ENCODE data around the gene SPTLC2. TPM values are rescaled to one million over a fixed set of nuclear protein-coding genes. Genes with fewer than 3 reads are reported as not detected.

The SPTLC2 gene
- total RNA-seq, 2 donors from 2014 or later: 4.9 to 11.7 TPM

GRCh38 chr14:77603654-77604255 is 12.7 kb downstream of the SPTLC2 start:
- WGBS, 2 donors: 67 to 71% methylated on average over 8 of the region's 8 CpGs
- H3K4me1 ChIP-seq: peaks cover 23% of the 10 kb centered on the region
- no peak overlapping the region for H3K4me3 ChIP-seq
- TF ChIP-seq CTCF (IDR thresholded peaks at IDR 0.05): peak in 1 of 7 experiments; percentile 6
- no peak for TF ChIP-seq POLR2A (IDR thresholded peaks at IDR 0.05)
- no peak overlapping the region for H3K27ac ChIP-seq
- H3K9me3 ChIP-seq: no peaks in the 10 kb centered on the region
- DNase-seq (peak in 1 of 4 donors; percentile 28), ATAC-seq (no peak)
- intact Hi-C loops (cut with DNase I): no loop called here
- H3K27me3 ChIP-seq: no peaks in the 10 kb centered on the region
- no peaks in the 10 kb centered on the region for H3K36me3 ChIP-seq (replicated peaks in 1 of 2; ENCODE audit: insufficient read depth in 1 of 2, low read depth in 2 of 2)

GRCh38 chr14:77603031-77603430 is 13.4 kb downstream of the SPTLC2 start:
- Histone ChIP-seq H3K4me3 (no peak overlapping the region), H3K27me3 (no peaks in the 10 kb centered on the region), H3K9me3 (no peaks in the 10 kb centered on the region), H3K4me1 (peaks cover 28% of the 10 kb centered on the region), H3K27ac (no peak overlapping the region), H3K36me3 (replicated peaks in 1 of 2; ENCODE audit: insufficient read depth in 1 of 2, low read depth in 2 of 2) (no peaks in the 10 kb centered on the region)
- DNase-seq (no peak), ATAC-seq (no peak)
- intact Hi-C loops (cut with DNase I): no loop called here
- 30 to 38% methylated on average over 1 of the region's 1 CpG for WGBS, 2 donors
- TF ChIP-seq POLR2A (IDR thresholded peaks at IDR 0.05) (no peak), CTCF (IDR thresholded peaks at IDR 0.05) (no peak)

- Histone ChIP-seq H3K27ac (no peak overlapping the region), H3K9me3 (no peaks in the 10 kb centered on the region), H3K4me1 (peaks cover 28% of the 10 kb centered on the region), H3K36me3 (replicated peaks in 1 of 2; ENCODE audit: insufficient read depth in 1 of 2, low read depth in 2 of 2) (no peaks in the 10 kb centered on the region), H3K27me3 (no peaks in the 10 kb centered on the region), H3K4me3 (no peak overlapping the region)
- DNase-seq: no peak
- WGBS, 2 donors: 94 to 95% methylated on average over 12 of the region's 12 CpGs
- intact Hi-C loops (cut with DNase I): no loop called here
- no peak for ATAC-seq
- no peak for TF ChIP-seq POLR2A (IDR thresholded peaks at IDR 0.05)
- no peak for TF ChIP-seq CTCF (IDR thresholded peaks at IDR 0.05)
These were observed 14.4 kb downstream of the SPTLC2 start for GRCh38 chr14:77601846-77602619.

- intact Hi-C loops (cut with DNase I): no loop called here
- 52 to 56% methylated on average over 3 of the region's 3 CpGs for WGBS, 2 donors
- H3K27ac ChIP-seq: no peak overlapping the region
These were observed 16.5 kb downstream of the SPTLC2 start for GRCh38 chr14:77599889-77600288.

More at GRCh38 chr14:77599889-77600288, 16.5 kb downstream of the SPTLC2 start:
- no peak for ATAC-seq
- TF ChIP-seq POLR2A (IDR thresholded peaks at IDR 0.05): no peak
- no peak for TF ChIP-seq CTCF (IDR thresholded peaks at IDR 0.05)
- Histone ChIP-seq H3K9me3 (no peaks in the 10 kb centered on the region), H3K4me3 (no peak overlapping the region), H3K4me1 (peaks cover 25% of the 10 kb centered on the region), H3K27me3 (no peaks in the 10 kb centered on the region), H3K36me3 (replicated peaks in 1 of 2; ENCODE audit: insufficient read depth in 1 of 2, low read depth in 2 of 2) (peaks cover 0 to 2% of the 10 kb centered on the region in 2 donors)
- no peak for DNase-seq

Data from body of pancreas (tissue), 4 donors.